ENCODE data around the gene TSPAN4. TPM values are rescaled to one million over a fixed set of nuclear protein-coding genes. Genes with fewer than 3 reads are reported as not detected.

TSPAN4 gene
- total and polyA plus RNA-seq, 9 of the 15 experiments (the other 6 are each of a cell fraction or from before 2014, with no cell fraction given): 0.07 to 31.0 (median 15.7) TPM

GRCh38 chr11:868802-869201 is 26.1 kb downstream of the TSPAN4 start:
- intact Hi-C loops (cut with micrococcal nuclease) (no loop called here), in situ Hi-C loops (cut with MboI) (no loop called here)
- no TSS peak for BruUV-seq (replicated peaks)
- no peak overlapping the region for H3K4me3 ChIP-seq
- peaks cover 0 to 86% of the 10 kb centered on the region in 2 experiments; a peak in 2 of 5 replicates for H3K4me1 ChIP-seq (replicated peaks in 1 of 2; ENCODE audit: control insufficient read depth in 2 of 2, insufficient read depth in 2 of 2, low read length in 2 of 2)
- peak; percentile 57 for TF ChIP-seq POLR2G (IDR thresholded peaks at IDR 0.05; ENCODE audit: low read depth, low read length)
- TF ChIP-seq POLR2A (conservative IDR thresholded peaks at IDR 0.05): peak; percentile 23; the same call in 1 of the 2 replicates
- no peak for TF ChIP-seq SMAD1 (IDR thresholded peaks at IDR 0.05; ENCODE audit: low read depth, low read length, partially characterized antibody)
- no peak for TF ChIP-seq SFPQ (IDR thresholded peaks at IDR 0.05; ENCODE audit: low read depth, low read length)
- peaks cover 12% of the 10 kb centered on the region; the same call in 1 of the 2 replicates for H4K20me1 ChIP-seq (replicated peaks; ENCODE audit: control insufficient read depth, insufficient read depth, low read length)
- no peaks in the 10 kb centered on the region for H3K27me3 ChIP-seq (ENCODE audit: control insufficient read depth in 2 of 2, insufficient read depth in 2 of 2, low read length in 2 of 2)
- ChIA-PET POLR2A (interaction anchor here (0.6 kb wide), 2 partner anchors 23 to 119 kb away, joined by 3 read pairs; no protein-coding TSS in a partner anchor), CTCF (ENCODE audit: low intra/inter-chr PET ratio) (no interaction called here)
- H3K4me2 ChIP-seq (ENCODE audit: insufficient read depth, low read length): no peak overlapping the region
- ATAC-seq: no peak
- no peak overlapping the region for H3K27ac ChIP-seq (ENCODE audit: extremely low read depth, low read depth, low read length)
- H2AFZ ChIP-seq (ENCODE audit: low read depth, low read length): no peak overlapping the region
- DNase-seq (ENCODE audit: extremely low read depth in 1 of 4, low spot score in 3 of 4): no peak
- no peak overlapping the region for H3K9ac ChIP-seq (ENCODE audit: insufficient read depth in 1 of 2, low read depth in 2 of 2, low read length in 2 of 2)
- WGBS (ENCODE audit: insufficient coverage, low coverage, missing lambda C conversion rate): 90% methylated on average over 12 of the region's 12 CpGs
- peaks cover 43% of the 10 kb centered on the region; the same call in 2 of the 3 replicates for H3K36me3 ChIP-seq (ENCODE audit: control insufficient read depth, insufficient read depth, low read length)
- no peaks in the 10 kb centered on the region for H3K9me1 ChIP-seq (ENCODE audit: control insufficient read depth, insufficient read depth, low read length)
- no peaks in the 10 kb centered on the region for H3K79me2 ChIP-seq (ENCODE audit: control insufficient read depth, insufficient read depth, low read length)
- H3K9me3 ChIP-seq (replicated peaks; ENCODE audit: control insufficient read depth, insufficient read depth, low read depth, low read length): no peaks in the 10 kb centered on the region
- FAIRE-seq: no peak

All from K562 (cell line).